ENCODE measurements around the gene TMOD1. TPM values are rescaled to one million over a fixed set of nuclear protein-coding genes. Genes with fewer than 3 reads are reported as not detected.

TMOD1 gene
- total and polyA plus RNA-seq, 2 donors (not counting 1 experiment from before 2014, with no cell fraction given): 0.98 to 4.0 TPM

DNA sequence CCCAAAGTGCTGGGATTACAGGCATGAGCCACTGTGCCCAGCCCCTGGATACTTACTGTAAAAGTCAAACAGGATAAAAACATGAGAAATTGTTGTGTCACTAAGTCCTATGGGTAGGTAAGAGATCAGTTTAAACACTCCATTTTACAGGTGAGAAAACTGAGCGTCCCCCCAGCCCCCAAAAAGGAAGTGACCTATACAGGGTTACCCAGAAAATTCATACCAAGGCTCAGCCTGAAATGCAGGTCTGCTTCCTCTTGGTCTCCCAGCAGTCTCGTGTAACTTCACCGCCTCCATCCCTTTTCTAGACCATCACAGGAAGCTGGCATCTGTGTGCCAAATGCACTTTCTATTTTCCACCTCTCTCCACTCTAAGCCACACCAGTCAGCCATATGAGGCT, 57.2 kb downstream of the TMOD1 start:
- Histone ChIP-seq H3K36me3 (ENCODE audit: control insufficient read depth, insufficient read depth, low read length) (no peaks in the 10 kb centered on the region), H3K27ac (ENCODE audit: insufficient read depth, low read length) (no peak overlapping the region), H3K27me3 (ENCODE audit: control insufficient read depth, insufficient read depth, low read length) (peaks cover 3% of the 10 kb centered on the region), H3K9me3 (ENCODE audit: control insufficient read depth, insufficient read depth, low read depth, low read length) (no peaks in the 10 kb centered on the region), H3K79me2 (ENCODE audit: control insufficient read depth, insufficient read depth, low read length) (no peaks in the 10 kb centered on the region), H3K4me2 (ENCODE audit: extremely low read depth, insufficient read depth, low read length) (no peak overlapping the region), H2AFZ (ENCODE audit: low read length) (no peak overlapping the region), H4K20me1 (ENCODE audit: control insufficient read depth, extremely low read depth, insufficient read depth, low read length) (no peaks in the 10 kb centered on the region), H3K4me3 (replicated peaks in 1 of 4; ENCODE audit: control extremely low read depth in 1 of 4, insufficient read depth in 1 of 4, low read depth in 3 of 4, low read length in 4 of 4) (no peak overlapping the region), H3K9ac (ENCODE audit: insufficient read depth, low read length) (no peak overlapping the region), H3K4me1 (ENCODE audit: control insufficient read depth, extremely low read depth, insufficient read depth, low read length) (no peaks in the 10 kb centered on the region)
- no peak for DNase-seq (ENCODE audit: low read depth in 2 of 2)
- no peak for TF ChIP-seq EZH2 (IDR thresholded peaks at IDR 0.05; ENCODE audit: low read length, missing control alignments)
- TF ChIP-seq, protein P1, sequence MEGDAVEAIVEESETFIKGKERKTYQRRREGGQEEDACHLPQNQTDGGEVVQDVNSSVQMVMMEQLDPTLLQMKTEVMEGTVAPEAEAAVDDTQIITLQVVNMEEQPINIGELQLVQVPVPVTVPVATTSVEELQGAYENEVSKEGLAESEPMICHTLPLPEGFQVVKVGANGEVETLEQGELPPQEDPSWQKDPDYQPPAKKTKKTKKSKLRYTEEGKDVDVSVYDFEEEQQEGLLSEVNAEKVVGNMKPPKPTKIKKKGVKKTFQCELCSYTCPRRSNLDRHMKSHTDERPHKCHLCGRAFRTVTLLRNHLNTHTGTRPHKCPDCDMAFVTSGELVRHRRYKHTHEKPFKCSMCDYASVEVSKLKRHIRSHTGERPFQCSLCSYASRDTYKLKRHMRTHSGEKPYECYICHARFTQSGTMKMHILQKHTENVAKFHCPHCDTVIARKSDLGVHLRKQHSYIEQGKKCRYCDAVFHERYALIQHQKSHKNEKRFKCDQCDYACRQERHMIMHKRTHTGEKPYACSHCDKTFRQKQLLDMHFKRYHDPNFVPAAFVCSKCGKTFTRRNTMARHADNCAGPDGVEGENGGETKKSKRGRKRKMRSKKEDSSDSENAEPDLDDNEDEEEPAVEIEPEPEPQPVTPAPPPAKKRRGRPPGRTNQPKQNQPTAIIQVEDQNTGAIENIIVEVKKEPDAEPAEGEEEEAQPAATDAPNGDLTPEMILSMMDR (conservative IDR thresholded peaks at IDR 0.05 in 1 of 2, IDR thresholded peaks at IDR 0.05 in 1 of 2; ENCODE audit: low read depth in 1 of 2, low read length in 2 of 2): no peak

DNA sequence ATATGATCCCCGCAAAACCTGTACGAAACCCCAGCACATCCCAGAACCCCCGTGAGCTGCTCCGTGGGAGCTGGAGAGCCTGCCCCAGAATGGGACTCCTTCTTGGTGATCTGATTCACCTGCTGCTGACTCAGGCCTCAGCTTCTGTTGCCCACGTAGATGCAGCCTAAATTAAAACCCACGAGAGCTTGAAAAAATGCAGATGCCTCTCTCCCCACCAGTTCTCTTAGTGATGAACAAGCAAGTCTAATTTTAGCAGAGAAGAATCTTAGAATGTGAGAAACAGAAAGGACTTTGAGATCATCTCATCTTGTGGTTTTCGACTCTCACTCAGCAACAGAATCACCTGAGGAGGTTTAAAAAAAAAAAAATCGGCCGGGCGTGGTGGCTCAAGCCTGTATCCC, 57.6 kb downstream of the TMOD1 start:
- DNase-seq (ENCODE audit: low read depth in 2 of 2): no peak
- Histone ChIP-seq H3K9me3 (ENCODE audit: control insufficient read depth, insufficient read depth, low read depth, low read length) (no peaks in the 10 kb centered on the region), H3K4me2 (ENCODE audit: extremely low read depth, insufficient read depth, low read length) (no peak overlapping the region), H3K4me1 (ENCODE audit: control insufficient read depth, extremely low read depth, insufficient read depth, low read length) (no peaks in the 10 kb centered on the region), H3K27ac (ENCODE audit: insufficient read depth, low read length) (no peak overlapping the region), H3K36me3 (ENCODE audit: control insufficient read depth, insufficient read depth, low read length) (no peaks in the 10 kb centered on the region), H3K9ac (ENCODE audit: insufficient read depth, low read length) (no peak overlapping the region), H3K4me3 (replicated peaks in 1 of 4; ENCODE audit: control extremely low read depth in 1 of 4, insufficient read depth in 1 of 4, low read depth in 3 of 4, low read length in 4 of 4) (no peak overlapping the region), H2AFZ (ENCODE audit: low read length) (no peak overlapping the region), H3K27me3 (ENCODE audit: control insufficient read depth, insufficient read depth, low read length) (peaks cover 3% of the 10 kb centered on the region), H4K20me1 (ENCODE audit: control insufficient read depth, extremely low read depth, insufficient read depth, low read length) (no peaks in the 10 kb centered on the region), H3K79me2 (ENCODE audit: control insufficient read depth, insufficient read depth, low read length) (no peaks in the 10 kb centered on the region)
- no peak for TF ChIP-seq EZH2 (IDR thresholded peaks at IDR 0.05; ENCODE audit: low read length, missing control alignments)
- TF ChIP-seq, protein P1 (conservative IDR thresholded peaks at IDR 0.05 in 1 of 2, IDR thresholded peaks at IDR 0.05 in 1 of 2; ENCODE audit: low read depth in 1 of 2, low read length in 2 of 2): no peak

DNA sequence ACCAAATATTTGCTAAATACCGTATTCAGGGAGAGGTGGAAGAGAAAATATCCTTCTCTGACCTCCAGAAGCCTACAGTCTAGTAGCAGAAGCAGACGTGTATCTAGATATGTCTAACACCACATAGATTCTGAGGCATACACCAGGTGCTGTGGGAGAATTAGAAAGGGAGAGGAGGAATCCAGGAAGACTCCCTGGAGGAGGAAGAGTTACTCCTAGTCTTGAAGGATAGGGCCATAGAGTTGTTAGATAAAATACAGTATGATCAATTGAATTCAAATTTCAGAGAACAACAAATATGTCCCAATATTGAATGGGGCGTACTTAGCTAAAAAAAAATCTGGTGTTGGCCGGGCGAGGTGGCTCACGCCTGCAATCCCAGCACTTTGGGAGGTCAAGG, 58.7 kb downstream of the TMOD1 start:
- Histone ChIP-seq H3K27ac (ENCODE audit: insufficient read depth, low read length) (no peak overlapping the region), H3K36me3 (ENCODE audit: control insufficient read depth, insufficient read depth, low read length) (no peaks in the 10 kb centered on the region), H3K4me3 (replicated peaks in 1 of 4; ENCODE audit: control extremely low read depth in 1 of 4, insufficient read depth in 1 of 4, low read depth in 3 of 4, low read length in 4 of 4) (no peak overlapping the region), H3K4me1 (ENCODE audit: control insufficient read depth, extremely low read depth, insufficient read depth, low read length) (peaks cover 3% of the 10 kb centered on the region), H4K20me1 (ENCODE audit: control insufficient read depth, extremely low read depth, insufficient read depth, low read length) (no peaks in the 10 kb centered on the region), H3K4me2 (ENCODE audit: extremely low read depth, insufficient read depth, low read length) (no peak overlapping the region), H3K9me3 (ENCODE audit: control insufficient read depth, insufficient read depth, low read depth, low read length) (no peaks in the 10 kb centered on the region), H3K9ac (ENCODE audit: insufficient read depth, low read length) (no peak overlapping the region), H3K27me3 (ENCODE audit: control insufficient read depth, insufficient read depth, low read length) (peaks cover under 1% of the 10 kb centered on the region), H2AFZ (ENCODE audit: low read length) (no peak overlapping the region), H3K79me2 (ENCODE audit: control insufficient read depth, insufficient read depth, low read length) (no peaks in the 10 kb centered on the region)
- TF ChIP-seq, protein P1 (conservative IDR thresholded peaks at IDR 0.05 in 1 of 2, IDR thresholded peaks at IDR 0.05 in 1 of 2; ENCODE audit: low read depth in 1 of 2, low read length in 2 of 2): no peak
- no peak for TF ChIP-seq EZH2 (IDR thresholded peaks at IDR 0.05; ENCODE audit: low read length, missing control alignments)
- no peak for DNase-seq (ENCODE audit: low read depth in 2 of 2)

All from fibroblast of lung (primary cell).